ENCODE data around the gene ATF7IP2. TPM values are rescaled to one million over a fixed set of nuclear protein-coding genes. Genes with fewer than 3 reads are reported as not detected.

The ATF7IP2 gene
- total and polyA plus RNA-seq, 9 of the 15 experiments (the other 6 are each of a cell fraction or from before 2014, with no cell fraction given), result 131 to 515 (median 196) TPM

GRCh38 chr16:10356870-10357842 is 28.7 kb upstream of the ATF7IP2 start (continued):
- TF ChIP-seq YY1 (IDR thresholded peaks at IDR 0.05; ENCODE audit: borderline replicate concordance in 1 of 3, control insufficient read depth in 1 of 3, extremely low read depth in 1 of 3, insufficient read depth in 3 of 3, insufficient read length in 1 of 3, insufficient replicate concordance in 2 of 3, low read depth in 1 of 3, low read length in 2 of 3) (no peak), GABPB1 (CRISPR knock-in tag; IDR thresholded peaks at IDR 0.05) (no peak), DEAF1 (CRISPR knock-in tag; IDR thresholded peaks at IDR 0.05) (no peak), RBM14 (IDR thresholded peaks at IDR 0.05; ENCODE audit: borderline replicate concordance, insufficient read depth, low read depth, low read length) (no peak), ZBTB49 (CRISPR knock-in tag; IDR thresholded peaks at IDR 0.05; ENCODE audit: borderline replicate concordance) (no peak), HSF4 (CRISPR knock-in tag; IDR thresholded peaks at IDR 0.05; ENCODE audit: borderline replicate concordance) (no peak), ZNF398 (CRISPR knock-in tag; IDR thresholded peaks at IDR 0.05) (no peak), LARP7 (IDR thresholded peaks at IDR 0.05) (no peak), ZNF830 (CRISPR knock-in tag; IDR thresholded peaks at IDR 0.05) (no peak), RAD51 (IDR thresholded peaks at IDR 0.05; ENCODE audit: borderline replicate concordance, low read depth) (no peak; the same call in 1 of the 2 replicates), ZBTB12 (CRISPR knock-in tag; IDR thresholded peaks at IDR 0.05) (0 out of 2 replicates have a peak, but pooled peaks have one; percentile 34), ZNF184 (CRISPR knock-in tag; IDR thresholded peaks at IDR 0.05) (no peak)
- TF ChIP-seq, protein P1, sequence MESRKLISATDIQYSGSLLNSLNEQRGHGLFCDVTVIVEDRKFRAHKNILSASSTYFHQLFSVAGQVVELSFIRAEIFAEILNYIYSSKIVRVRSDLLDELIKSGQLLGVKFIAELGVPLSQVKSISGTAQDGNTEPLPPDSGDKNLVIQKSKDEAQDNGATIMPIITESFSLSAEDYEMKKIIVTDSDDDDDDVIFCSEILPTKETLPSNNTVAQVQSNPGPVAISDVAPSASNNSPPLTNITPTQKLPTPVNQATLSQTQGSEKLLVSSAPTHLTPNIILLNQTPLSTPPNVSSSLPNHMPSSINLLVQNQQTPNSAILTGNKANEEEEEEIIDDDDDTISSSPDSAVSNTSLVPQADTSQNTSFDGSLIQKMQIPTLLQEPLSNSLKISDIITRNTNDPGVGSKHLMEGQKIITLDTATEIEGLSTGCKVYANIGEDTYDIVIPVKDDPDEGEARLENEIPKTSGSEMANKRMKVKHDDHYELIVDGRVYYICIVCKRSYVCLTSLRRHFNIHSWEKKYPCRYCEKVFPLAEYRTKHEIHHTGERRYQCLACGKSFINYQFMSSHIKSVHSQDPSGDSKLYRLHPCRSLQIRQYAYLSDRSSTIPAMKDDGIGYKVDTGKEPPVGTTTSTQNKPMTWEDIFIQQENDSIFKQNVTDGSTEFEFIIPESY (CRISPR knock-in tag; IDR thresholded peaks at IDR 0.05), result no peak
- TF ChIP-seq, protein P2, sequence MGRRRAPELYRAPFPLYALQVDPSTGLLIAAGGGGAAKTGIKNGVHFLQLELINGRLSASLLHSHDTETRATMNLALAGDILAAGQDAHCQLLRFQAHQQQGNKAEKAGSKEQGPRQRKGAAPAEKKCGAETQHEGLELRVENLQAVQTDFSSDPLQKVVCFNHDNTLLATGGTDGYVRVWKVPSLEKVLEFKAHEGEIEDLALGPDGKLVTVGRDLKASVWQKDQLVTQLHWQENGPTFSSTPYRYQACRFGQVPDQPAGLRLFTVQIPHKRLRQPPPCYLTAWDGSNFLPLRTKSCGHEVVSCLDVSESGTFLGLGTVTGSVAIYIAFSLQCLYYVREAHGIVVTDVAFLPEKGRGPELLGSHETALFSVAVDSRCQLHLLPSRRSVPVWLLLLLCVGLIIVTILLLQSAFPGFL (CRISPR knock-in tag; IDR thresholded peaks at IDR 0.05), result no peak
